Left ventricle myocardium inferior (tissue), 1 donor: ENCODE measurements around the gene ECHS1. TPM values are rescaled to one million over a fixed set of nuclear protein-coding genes. Genes with fewer than 3 reads are reported as not detected.

ENCODE experiments used
- DNase-seq: peaks from one replicate; pipeline ENCODE4 v3.0.0-alpha.2; 2020
- H3K27ac ChIP-seq: fragments of 200-600 bp; replicated peaks from 2 replicates; pipeline ENCODE4 v1.8.0; 2021
- H3K27me3 ChIP-seq: fragments of 200-600 bp; 2 replicates; pipeline ENCODE4 v1.8.0; 2021; ENCODE audit warnings: low read depth
- H3K36me3 ChIP-seq: fragments of 200-600 bp; 2 replicates; pipeline ENCODE4 v1.8.0; 2021
- H3K4me1 ChIP-seq: fragments of 200-600 bp; 2 replicates; pipeline ENCODE4 v1.8.0; 2021
- H3K4me3 ChIP-seq: fragments of 200-600 bp; 2 replicates; pipeline ENCODE4 v1.8.0; 2021; ENCODE audit warnings: mild to moderate bottlenecking, moderate library complexity
- H3K9me3 ChIP-seq: fragments of 200-600 bp; replicated peaks from 2 replicates; pipeline ENCODE4 v1.8.0; 2021
- intact Hi-C: fragments of 100-400 bp; cut with micrococcal nuclease; formaldehyde crosslinking; loops from one replicate; pipeline ENCODE4 v1.11.0; 2022
- total RNA-seq: library from RNA; stranded (reverse); fragmentation: NEBNext Ultra II Directional; extraction: Animal tissue kit (Norgen Biotek cat#: 25700); gene quantifications from one replicate; pipeline ENCODE4 v1.2.1, GENCODE V29; 2021
- TF ChIP-seq, protein P1 (sequence below): fragments of 200-600 bp; IDR thresholded peaks from 2 replicates; pipeline ENCODE4 v1.8.0; 2021; ENCODE audit warnings: antibody characterized with exemption, mild to moderate bottlenecking, borderline replicate concordance
- donor health status: DM: no; HTN: yes; CAD: no; lungs with severe emphysema.

ECHS1 gene
- total RNA-seq, 1 donor from 2014 or later, result 212 TPM

DNA sequence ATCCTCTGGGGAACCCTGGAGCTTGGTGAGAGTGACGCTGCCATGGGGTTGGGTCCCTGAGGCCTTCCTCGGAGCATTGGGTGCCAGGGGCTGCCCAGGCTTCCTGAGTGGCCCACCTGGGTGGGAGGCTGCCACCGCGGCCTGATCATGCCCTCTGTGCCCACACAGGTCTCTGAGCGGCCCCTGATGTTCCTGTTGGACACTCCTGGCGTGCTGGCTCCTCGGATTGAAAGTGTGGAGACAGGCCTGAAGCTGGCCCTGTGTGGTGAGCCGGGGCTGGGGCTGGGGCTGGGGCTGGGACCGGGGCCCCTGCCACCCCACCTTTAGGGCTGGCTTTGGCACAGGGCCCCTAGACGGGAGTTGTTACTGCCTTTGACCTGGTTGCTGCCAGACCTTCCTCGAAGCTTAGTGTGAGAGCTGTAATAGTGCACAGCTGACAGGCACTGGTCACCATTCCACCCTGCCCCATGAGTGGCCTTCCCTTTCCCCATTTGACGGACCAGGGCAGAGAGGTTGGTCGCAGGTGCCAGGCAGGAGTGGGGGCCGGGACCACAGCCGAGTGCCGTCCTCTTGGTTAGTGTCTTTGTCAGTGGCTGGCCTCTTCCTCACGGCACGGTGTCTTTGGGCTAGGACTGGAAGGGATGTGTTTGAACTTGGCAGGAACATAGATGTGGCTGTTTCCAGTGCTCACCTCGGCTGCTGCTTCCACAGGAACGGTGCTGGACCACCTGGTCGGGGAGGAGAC, 29.0 kb upstream of the ECHS1 start:
- no peak for DNase-seq
- Histone ChIP-seq H3K27me3 (no peaks in the 10 kb centered on the region), H3K27ac (no peak overlapping the region), H3K9me3 (no peaks in the 10 kb centered on the region), H3K36me3 (peaks cover 93% of the 10 kb centered on the region), H3K4me1 (peaks cover 5% of the 10 kb centered on the region), H3K4me3 (no peak overlapping the region)
- intact Hi-C loops, result no loop called here
- TF ChIP-seq, protein P1, sequence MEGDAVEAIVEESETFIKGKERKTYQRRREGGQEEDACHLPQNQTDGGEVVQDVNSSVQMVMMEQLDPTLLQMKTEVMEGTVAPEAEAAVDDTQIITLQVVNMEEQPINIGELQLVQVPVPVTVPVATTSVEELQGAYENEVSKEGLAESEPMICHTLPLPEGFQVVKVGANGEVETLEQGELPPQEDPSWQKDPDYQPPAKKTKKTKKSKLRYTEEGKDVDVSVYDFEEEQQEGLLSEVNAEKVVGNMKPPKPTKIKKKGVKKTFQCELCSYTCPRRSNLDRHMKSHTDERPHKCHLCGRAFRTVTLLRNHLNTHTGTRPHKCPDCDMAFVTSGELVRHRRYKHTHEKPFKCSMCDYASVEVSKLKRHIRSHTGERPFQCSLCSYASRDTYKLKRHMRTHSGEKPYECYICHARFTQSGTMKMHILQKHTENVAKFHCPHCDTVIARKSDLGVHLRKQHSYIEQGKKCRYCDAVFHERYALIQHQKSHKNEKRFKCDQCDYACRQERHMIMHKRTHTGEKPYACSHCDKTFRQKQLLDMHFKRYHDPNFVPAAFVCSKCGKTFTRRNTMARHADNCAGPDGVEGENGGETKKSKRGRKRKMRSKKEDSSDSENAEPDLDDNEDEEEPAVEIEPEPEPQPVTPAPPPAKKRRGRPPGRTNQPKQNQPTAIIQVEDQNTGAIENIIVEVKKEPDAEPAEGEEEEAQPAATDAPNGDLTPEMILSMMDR, result no peak

DNA sequence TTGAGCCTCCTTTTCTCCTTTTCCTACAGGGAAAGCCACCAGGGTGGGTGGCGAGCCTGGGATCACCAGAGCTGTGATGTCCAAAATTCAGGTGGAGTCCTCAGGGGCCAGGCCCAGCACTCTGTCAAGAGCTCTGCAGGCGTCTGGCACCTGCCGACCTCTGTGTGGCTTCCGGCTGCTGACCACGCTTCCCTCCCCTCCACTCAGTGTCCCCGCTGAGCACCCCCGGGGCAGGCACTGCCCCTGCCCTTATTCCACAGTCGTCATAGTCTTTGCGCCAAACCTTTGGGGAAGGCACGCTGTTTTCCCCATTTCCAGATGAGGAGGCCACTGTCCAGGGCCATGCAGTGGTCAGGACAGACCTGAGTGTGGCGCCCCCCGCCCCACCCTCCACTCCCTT, 28.3 kb upstream of the ECHS1 start:
- H3K4me1 ChIP-seq, result peaks cover 5% of the 10 kb centered on the region
- DNase-seq, result no peak
- TF ChIP-seq, protein P1, result no peak
- H3K27ac ChIP-seq, result no peak overlapping the region
- no peak overlapping the region for H3K4me3 ChIP-seq
- H3K36me3 ChIP-seq, result peaks cover 93% of the 10 kb centered on the region
- intact Hi-C loops, result no loop called here
- H3K27me3 ChIP-seq, result no peaks in the 10 kb centered on the region
- H3K9me3 ChIP-seq, result no peaks in the 10 kb centered on the region

DNA sequence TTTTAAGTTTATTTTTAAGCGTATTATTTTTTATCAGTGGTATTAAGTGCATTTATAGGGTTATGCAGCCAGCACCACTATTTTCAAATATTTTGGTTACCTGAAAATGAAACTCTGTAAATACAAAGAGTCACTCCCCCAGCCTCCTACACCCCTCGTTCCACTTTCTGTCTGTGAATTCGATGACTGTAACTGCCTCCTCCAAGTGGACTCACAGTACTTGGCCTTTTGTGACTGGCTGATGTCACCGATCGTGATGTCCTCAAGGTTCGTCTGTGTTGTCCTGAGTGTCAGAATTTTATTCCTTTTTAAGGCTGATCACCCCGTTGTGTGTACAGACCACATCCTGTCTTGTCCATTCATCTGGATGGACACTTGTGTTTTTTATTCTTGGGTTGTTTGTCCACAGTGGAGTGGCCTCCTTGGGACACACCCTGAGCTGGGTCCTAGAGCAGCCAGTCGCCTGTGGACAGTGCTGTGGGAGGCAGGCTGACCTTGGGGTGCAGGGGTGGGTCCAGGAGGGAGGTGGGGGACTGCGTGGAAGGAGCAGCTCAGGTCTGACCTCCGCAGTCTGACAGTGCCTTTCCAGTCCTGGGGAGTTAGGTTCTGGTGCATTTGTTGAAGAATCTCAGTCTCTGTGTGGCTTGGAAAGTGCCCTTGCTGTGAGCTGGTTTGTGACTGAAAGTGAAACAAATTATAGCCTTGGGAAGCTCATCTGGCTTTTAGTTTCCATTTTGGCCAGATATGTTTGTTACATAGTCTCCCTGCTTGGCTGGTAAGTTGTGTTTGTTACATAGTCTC, 27.7 kb upstream of the ECHS1 start:
- no peaks in the 10 kb centered on the region for H3K9me3 ChIP-seq
- H3K27ac ChIP-seq, result no peak overlapping the region
- intact Hi-C loops, result no loop called here
- TF ChIP-seq, protein P1, result no peak
- H3K4me3 ChIP-seq, result no peak overlapping the region
- peaks cover 93% of the 10 kb centered on the region for H3K36me3 ChIP-seq
- no peaks in the 10 kb centered on the region for H3K27me3 ChIP-seq
- no peak for DNase-seq
- peaks cover 5% of the 10 kb centered on the region for H3K4me1 ChIP-seq

DNA sequence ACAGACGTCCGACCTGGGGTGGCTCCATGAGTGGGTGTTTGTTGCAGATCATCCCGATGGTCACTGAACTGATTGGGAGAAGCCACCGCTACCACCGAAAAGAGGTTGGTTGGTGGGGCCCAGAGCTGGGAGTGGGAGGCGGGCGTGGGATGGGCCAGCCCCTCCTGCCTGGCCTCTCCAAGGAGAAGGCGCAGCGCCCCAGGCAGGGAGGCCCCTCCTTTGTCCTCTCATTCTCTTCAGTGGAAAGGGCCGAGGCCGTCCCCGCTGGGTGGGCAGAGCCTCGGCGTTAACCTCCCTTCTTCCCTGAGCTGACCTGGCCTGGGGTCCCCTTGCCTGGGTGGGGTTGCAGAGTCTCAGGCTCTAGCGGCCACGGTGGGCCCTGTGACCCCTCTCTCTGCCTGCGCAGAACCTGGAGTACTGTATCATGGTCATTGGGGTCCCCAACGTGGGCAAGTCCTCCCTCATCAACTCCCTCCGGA, 26.0 kb upstream of the ECHS1 start:
- DNase-seq, result no peak

DNA sequence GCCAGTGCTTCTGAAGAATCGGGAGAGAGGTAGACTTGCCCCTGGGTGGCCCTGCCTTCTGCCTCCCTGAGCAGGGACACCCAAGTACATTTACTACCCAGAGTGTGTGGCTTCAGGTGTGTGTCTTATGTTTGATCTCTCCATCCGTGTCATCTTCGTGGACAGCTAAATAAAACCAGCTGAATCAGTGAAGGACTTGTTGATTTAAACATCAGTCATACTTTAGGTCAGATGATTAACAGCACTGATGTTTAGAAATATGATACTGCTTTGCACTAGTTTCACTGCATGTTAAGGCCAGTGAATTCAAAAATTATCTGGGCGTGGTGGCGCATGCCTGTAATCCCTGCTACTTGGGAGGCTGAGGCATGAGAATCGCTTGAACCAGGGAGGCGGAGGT, 24.8 kb upstream of the ECHS1 start:
- intact Hi-C loops, result no loop called here

More for the DNA sequence above, 26.0 kb upstream of the ECHS1 start:
- no peak overlapping the region for H3K4me3 ChIP-seq
- peaks cover 22% of the 10 kb centered on the region for H3K4me1 ChIP-seq
- no peaks in the 10 kb centered on the region for H3K27me3 ChIP-seq
- intact Hi-C loops, result no loop called here
- H3K27ac ChIP-seq, result no peak overlapping the region
- H3K9me3 ChIP-seq, result no peaks in the 10 kb centered on the region
- TF ChIP-seq, protein P1, result no peak
- peaks cover 81% of the 10 kb centered on the region for H3K36me3 ChIP-seq

More for the DNA sequence above, 24.8 kb upstream of the ECHS1 start:
- Histone ChIP-seq H3K4me1 (peaks cover 28% of the 10 kb centered on the region), H3K36me3 (peaks cover 72% of the 10 kb centered on the region), H3K27me3 (no peaks in the 10 kb centered on the region), H3K4me3 (no peak overlapping the region), H3K9me3 (no peaks in the 10 kb centered on the region), H3K27ac (no peak overlapping the region)
- TF ChIP-seq, protein P1, result no peak
- DNase-seq, result no peak
